ENCODE measurements around the gene NPHP4. TPM values are rescaled to one million over a fixed set of nuclear protein-coding genes. Genes with fewer than 3 reads are reported as not detected.
A peak's percentile ranks its signal among the peaks of the same experiment; 100 is the strongest.

The NPHP4 gene
- polyA plus RNA-seq, 1 of the 3 experiments (the other 2 are of a cell fraction): 7.0 TPM

GRCh38 chr1:6033986-6034749 lies 41.9 kb upstream of the NPHP4 start (continued):
- TF ChIP-seq ZBTB33 (IDR thresholded peaks at IDR 0.05; ENCODE audit: borderline replicate concordance, low read depth) (no peak), GABPA (IDR thresholded peaks at IDR 0.05; ENCODE audit: low read depth) (no peak), ELF1 (IDR thresholded peaks at IDR 0.05) (no peak), SMC3 (IDR thresholded peaks at IDR 0.05; ENCODE audit: low read depth, low read length) (no peak; the same call in 1 of the 2 replicates), NRF1 (IDR thresholded peaks at IDR 0.05; ENCODE audit: low read depth, low read length) (no peak), IRF3 (IDR thresholded peaks at IDR 0.05; ENCODE audit: low read depth, low read length) (no peak), CTCF (IDR thresholded peaks at IDR 0.05) (peak; percentile 63), RCOR1 (IDR thresholded peaks at IDR 0.05; ENCODE audit: low read length) (0 out of 2 replicates have a peak, but pooled peaks have one; percentile 37), MXI1 (IDR thresholded peaks at IDR 0.05; ENCODE audit: low read depth, low read length) (peak; percentile 84)

- 79% methylated on average over 8 of the region's 8 CpGs for WGBS (ENCODE audit: low lambda C conversion rate)
- Histone ChIP-seq H3K9me3 (no peaks in the 10 kb centered on the region), H3K9me2 (no peaks in the 10 kb centered on the region), H2AFZ (ENCODE audit: low read depth) (no peak overlapping the region), H3K27ac (ENCODE audit: low read depth in 2 of 2, low read length in 1 of 2) (no peak overlapping the region), H3K36me3 (replicated peaks in 1 of 2; ENCODE audit: control insufficient read depth in 1 of 2, insufficient read depth in 2 of 2, low read length in 1 of 2) (no peaks in the 10 kb centered on the region), H3K4me3 (ENCODE audit: low read depth in 2 of 2, low read length in 1 of 2) (no peak overlapping the region), H3K27me3 (ENCODE audit: insufficient read depth) (no peaks in the 10 kb centered on the region), H3F3A (replicated peaks; ENCODE audit: insufficient read depth) (no peaks in the 10 kb centered on the region), H3K79me2 (ENCODE audit: insufficient read depth) (no peaks in the 10 kb centered on the region), H3K9ac (no peak overlapping the region), H3K4me1 (ENCODE audit: control insufficient read depth in 1 of 2, insufficient read depth in 2 of 2, low read depth in 1 of 2, low read length in 1 of 2) (peaks cover 5 to 19% of the 10 kb centered on the region in 2 experiments; a peak in 1 of 4 replicates), H4K20me1 (ENCODE audit: insufficient read depth) (no peaks in the 10 kb centered on the region), H3K4me2 (no peak overlapping the region)
- DNase-seq: no peak
- ChIA-PET POLR2A (interaction anchor here (1.3 kb wide), 1 partner anchor 39 kb away, joined by 6 read pairs; no protein-coding TSS in a partner anchor), CTCF (interaction anchor here (0.9 to 4.4 kb wide), 9 partner anchors 10 to 405 kb away, joined by 3 to 23 read pairs (median 6); no protein-coding TSS in a partner anchor)
- TF ChIP-seq FOSL2 (IDR thresholded peaks at IDR 0.05; ENCODE audit: borderline replicate concordance, low read depth) (no peak), CTCF (IDR thresholded peaks at IDR 0.05) (no peak), NFIC (IDR thresholded peaks at IDR 0.05; ENCODE audit: borderline replicate concordance) (no peak), IRF3 (IDR thresholded peaks at IDR 0.05; ENCODE audit: low read depth, low read length) (no peak), TCF12 (IDR thresholded peaks at IDR 0.05) (no peak), RXRA (IDR thresholded peaks at IDR 0.05; ENCODE audit: borderline replicate concordance, low read depth) (no peak), ELF1 (IDR thresholded peaks at IDR 0.05) (no peak), USF2 (IDR thresholded peaks at IDR 0.05; ENCODE audit: borderline replicate concordance, low read depth, low read length) (no peak), REST (IDR thresholded peaks at IDR 0.05; ENCODE audit: low read depth, low read length) (no peak)
These were observed 40.9 kb upstream of the NPHP4 start for GRCh38 chr1:6033124-6033523.
